GM21786 (cell line): Measurements from ENCODE around the gene KCNK1.

Experiments
- ATAC-seq: cut with Tn5 transposase; IDR thresholded peaks from one replicate; pipeline ENCODE4 v1.9.1; 2021; ENCODE audit not compliant: unreplicated experiment

KCNK1 gene

DNA sequence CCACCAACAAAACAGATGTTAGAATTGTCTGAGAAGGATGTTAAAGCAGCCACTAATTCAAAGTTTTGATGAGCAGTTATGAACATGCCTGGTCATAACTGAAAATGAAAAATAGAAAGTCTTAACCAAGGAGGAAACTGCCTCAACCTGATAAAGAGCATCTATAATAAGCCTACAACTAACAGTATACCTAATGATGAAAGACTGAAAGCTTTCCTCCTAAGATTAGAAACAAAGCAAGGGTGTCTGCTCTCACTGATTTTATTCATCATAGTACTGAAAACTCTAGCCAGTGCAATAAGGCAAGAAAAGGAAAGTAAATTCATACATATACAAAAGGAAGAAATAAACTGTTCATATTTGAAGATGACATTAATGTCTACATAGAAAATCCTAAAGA is 82.0 kb downstream of the KCNK1 start:
- peak; percentile 67 for ATAC-seq

DNA sequence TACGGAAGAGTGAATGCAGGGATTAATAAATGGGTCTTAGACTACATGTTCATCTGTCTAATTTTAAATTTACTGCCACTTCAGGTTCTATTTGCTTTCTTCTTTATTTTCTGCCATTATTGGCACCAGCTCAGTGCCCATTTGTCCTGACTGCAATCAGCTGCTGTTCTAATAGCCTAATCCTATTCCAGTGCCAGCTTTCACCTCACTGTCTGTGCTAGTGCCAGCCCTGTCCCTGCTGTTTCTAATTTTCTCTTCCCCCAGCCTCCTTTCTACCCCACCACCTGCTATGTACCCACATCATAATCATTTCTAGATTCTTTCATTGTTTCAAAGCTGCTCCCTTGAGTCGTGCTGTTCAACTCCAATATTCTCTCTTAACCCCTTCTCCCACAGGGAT is 86.4 kb downstream of the KCNK1 start:
- ATAC-seq, result no peak

DNA sequence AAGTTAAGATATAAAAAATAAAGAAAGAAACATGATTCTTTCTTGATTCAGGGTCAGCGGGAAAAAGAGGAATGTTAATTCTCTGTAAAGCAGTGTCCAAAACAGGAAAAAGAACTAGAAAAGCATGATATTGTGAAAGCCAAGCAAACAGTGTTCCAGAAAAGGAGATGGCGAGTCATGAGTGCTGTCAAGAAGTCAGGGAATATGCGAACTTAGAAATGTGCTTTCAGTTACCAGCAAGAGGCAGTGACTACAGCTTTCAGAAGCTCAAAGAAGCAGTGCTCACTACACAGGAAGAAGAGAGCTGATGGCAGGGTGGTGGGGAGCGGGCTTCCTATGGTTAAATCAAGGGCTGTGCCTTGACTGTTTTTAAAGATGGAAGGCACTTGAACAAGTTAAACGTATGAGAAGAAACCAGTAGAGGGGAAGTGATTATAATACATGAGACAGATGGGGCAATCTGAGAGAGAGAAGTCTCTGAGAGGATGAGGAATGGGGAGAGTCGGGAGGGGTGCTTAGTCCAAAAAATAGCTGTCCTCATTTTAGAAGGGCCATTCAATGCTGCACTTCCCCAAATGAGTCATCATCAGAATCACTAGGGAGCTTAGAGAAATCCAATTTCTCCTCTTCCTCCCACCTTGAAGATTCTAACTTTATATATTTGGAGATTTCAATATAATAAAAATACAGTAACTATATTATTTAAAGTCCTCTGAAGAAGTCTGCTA is 90.4 kb downstream of the KCNK1 start:
- ATAC-seq, result no peak

DNA sequence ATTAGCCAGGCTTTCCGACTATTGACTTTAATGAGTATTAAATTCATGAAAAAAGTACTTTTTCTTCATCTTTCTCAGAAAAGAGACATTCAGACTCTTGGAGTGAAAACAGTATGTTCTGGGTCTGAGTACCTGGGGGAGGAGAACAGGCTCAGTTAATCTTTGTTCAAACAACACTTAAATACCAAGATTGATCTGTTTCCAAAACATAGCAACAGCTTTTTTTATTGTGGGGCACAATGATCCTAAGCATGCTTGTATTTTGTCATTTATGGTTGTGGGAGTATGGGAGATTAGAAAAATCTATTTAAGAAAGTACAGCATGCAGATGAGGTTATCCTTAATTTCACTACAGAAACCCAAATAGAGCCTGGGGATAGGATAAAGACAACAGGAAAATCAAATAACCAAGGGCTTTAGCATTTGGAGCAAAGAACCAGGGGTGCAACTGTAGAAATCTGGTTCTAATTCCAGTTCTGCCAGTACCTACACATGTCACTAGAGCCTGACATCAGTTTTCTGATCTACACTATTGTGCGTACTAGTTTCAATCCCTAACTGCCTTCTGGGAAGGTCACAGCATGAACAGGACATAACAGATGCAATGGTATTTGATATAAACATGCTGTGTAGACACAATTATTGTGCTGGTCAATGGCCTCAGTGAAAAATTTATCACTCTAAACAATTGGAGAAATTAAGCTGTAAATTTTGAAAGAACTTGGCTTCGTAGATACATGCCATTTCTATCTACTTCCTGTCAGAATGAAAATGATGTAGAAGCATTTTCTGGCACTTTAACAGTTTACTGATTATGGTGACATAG is 91.2 kb downstream of the KCNK1 start:
- no peak for ATAC-seq

DNA sequence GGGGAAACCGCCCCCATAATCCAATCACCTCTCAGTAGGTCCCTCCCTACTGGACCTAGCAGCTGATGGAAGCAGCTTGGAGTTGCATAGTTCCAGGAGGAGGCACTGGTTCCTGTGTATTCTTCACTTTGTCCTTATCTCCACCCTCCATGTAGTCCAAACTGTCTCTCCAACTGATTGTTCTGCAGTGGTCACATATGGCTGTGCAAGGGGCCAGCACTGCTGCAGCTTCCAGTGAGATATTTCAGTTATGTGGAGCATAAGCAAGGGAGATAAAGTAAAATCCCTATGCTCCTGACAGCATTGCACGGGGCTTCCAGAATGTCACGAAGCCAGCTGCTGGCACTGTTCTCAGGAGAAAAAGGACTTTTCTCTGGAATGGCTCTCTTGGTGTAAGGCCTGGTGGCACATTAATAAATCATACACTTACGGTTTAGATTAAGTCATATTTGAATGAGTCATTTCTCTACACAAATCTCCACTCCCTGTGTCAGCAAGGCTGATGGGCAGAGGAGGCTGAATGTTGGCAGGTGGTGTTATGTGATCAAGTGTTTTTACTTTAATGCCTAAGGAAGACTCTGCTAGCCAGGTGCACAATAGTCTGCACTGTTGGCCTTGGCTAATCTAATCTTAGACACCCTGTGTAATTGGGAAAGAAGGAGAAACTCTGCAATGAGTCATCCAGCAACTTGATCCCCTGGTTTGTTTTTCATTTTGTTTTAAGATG is 93.4 kb downstream of the KCNK1 start:
- no peak for ATAC-seq

DNA sequence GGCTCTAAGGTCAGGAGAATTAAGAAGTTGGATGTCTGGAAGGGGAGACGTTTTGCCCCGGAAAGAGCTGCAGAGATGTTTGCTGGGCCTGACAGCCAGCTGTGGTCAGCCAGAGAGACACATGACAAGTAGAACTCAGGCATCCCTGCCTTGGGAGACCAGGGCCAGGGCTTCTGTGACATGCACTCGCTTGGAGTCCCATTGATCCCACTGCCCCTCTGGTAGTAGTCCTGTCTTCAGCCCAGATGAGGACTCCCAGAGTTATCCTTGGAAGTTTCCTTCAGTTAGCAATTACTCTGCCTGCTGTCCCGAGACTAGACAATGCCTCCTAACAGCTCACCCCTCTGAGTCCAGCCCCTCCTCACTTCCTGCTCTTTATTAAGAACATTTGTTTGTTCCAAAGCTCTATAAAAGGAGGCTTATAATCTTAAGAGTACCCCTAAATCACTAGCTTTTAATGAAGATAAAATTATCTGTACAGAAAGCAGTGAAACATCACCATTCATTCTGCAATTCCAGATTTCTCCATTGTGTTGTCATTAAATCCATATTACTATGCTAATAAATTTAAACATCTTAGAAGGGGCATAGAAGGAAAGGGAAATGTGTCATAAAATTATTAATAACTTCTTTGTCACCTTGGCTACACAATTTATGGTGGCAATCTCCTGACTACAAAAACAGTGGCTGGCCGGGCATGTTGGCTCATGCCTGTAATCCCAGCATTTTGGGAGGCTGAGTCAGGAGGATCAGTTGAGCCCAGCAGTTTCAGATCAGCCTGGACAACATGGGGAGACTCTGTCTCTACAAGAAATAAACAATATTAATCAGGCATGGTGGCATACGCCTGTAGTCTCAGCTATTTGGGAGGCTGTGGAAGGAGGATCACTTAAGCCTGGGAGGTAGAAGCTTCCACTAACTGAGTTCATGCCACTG is 94.2 kb downstream of the KCNK1 start:
- ATAC-seq, result no peak

DNA sequence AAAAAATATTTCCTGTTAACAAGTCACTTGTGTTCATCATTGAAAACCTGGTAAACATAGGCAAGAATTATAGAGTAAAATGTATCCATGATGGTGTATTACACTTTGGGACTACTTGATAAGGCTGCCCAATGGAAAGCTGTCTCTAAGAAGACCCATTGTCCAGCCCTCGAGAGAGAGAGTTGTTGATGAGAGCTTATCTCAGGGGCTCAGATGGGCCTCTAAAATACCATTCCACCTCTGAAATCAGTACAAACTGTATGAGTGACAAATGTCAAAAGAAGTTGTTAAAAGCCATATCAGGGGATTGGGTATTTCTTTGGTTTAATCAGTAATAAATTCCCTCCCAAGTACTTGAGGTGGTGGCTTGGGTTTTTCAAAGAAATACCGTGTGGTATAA is 96.1 kb downstream of the KCNK1 start:
- no peak for ATAC-seq

DNA sequence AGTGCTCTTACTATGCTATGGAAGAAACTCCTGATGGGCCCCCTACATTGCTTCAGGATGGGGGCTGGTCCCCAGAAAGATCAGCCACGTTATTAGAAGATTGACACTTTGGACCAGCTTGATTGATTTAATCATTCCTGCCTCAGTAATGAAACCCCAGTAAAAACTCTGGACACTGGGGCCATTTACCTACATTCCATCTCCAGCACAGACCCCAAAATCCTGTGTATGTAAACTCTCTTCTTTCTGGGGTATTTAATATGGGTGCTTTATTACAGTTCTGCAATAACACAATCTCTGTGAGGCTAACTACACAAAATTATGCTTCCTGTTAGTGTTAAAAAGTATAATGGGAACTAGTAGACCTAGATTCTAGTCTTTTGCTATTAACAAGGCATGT is 96.6 kb downstream of the KCNK1 start:
- ATAC-seq, result no peak

DNA sequence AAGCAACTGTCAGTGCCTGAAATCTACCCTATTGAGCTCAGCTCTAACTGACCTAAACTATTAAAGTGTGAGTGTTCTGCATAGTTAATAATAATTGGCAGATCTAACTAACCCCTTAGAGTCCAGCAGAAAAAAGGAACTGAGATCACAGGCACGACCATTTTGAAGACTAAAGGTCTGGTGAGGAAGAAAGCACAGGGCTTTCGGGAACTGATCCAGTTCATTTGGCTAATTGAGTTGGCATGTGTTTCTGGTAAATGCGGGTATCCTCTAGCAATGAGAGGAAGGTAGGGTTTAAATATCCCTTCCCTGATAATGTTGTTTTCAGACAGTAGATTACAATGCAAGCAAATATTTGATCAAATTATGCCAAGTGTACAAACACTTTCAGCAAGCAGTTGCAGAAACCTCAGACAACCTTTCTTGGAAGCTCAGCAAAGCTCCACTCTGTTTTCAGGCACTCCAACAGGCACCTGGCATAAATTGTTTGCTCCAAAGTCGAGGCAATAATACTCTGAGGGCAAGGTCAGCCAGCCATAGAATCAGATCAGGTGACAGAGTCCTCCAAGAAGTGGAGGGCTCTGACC is 100.8 kb downstream of the KCNK1 start:
- ATAC-seq, result peak; percentile 50

DNA sequence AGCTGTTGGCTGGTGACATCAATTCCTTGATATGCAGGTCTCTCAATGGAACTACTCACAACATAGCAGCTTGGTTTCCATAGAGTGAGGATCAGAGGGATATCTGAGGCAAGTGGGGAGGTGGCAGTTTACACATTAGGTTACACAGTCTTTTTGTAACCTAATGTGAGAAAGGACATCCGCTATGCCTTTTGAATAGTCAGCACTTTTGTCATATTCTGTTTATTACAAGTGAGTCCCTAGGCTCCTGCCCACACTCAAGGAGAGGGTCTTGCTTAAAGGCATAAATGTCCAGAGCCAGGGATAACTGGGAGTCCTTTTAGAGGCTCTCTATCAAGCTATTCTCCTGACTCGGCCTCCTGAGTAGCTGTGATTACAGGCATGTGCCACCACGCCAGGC is 104.2 kb downstream of the KCNK1 start:
- no peak for ATAC-seq

DNA sequence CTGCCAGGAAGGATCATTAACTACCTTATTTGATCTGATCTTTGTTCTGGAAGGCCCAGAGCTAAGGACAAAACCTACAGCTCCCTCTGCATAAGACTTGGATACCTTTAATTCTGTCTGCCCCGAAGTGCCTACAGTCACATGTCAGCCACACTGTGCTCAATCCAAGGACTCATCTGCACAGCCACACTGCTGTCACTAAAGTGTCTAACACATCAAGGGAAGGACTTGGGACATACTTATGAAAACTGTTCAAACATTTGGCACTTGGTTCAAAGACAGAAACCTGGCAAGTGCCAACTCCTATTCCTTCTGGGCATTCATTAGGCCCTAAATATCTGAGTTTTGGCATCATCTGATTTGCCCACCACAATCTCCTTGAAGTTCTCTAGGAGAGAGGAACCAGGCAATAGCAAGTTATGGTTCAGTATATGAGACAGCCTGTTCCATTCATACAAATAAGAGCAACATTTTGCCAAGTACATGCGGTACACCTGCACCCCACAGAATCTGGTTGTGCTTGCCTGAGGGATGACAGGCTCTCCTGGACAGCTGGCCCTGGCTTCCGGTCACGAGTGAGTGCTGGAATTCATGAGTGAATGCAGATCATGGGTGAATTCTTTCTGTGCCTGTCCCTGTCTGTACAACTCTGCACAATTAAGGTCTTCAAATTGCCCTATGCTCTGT is 105.9 kb downstream of the KCNK1 start:
- no peak for ATAC-seq

DNA sequence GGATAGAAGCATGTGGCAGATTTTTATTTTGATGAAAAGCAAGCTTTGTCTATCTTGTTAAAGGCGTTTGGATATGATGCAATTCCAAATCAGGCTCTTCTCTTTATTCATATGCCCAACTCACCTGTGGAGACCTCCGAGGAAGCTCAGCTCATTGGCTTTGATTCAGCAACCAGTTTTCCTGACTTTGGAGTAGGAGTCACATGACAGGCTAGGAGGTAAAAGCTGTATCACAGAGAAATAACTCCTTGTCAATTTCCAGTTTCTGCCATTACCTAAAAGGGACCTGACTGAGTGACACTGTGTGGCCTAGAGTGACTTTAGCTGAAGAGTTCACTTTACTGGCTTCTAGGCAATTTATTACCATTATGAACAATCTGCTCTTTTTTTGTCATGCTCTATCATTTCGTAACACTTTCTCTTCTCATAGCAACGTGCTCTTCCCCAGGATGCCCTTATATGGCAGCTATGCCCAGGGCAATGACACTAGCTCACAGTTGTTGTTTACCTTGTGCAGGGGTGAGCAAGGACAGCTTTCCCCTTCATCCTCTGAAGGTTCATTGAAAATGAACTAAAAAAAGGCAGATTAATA is 107.2 kb downstream of the KCNK1 start:
- peak; percentile 83 for ATAC-seq
